Astrocyte (in vitro differentiated cells and primary cell): ENCODE results near the gene INTS12. TPM values are rescaled to one million over a fixed set of nuclear protein-coding genes. Genes with fewer than 3 reads are reported as not detected.

ENCODE experiments used
- DNase-seq: peaks from one replicate; pipeline ENCODE4 v3.0.0-alpha.2; 2010; ENCODE audit warnings: low read depth
- FAIRE-seq: peaks from 2 replicates; lab custom pipeline; 2011; peaks lifted over from hg19 to GRCh38; lab: Jason Lieb, UNC
- H2AFZ ChIP-seq: 2 replicates; pipeline ENCODE4 v1.6.0; 2012; ENCODE audit warnings: low read depth, low read length, inconsistent platforms
- H3K27ac ChIP-seq: 2 replicates; pipeline ENCODE4 v1.5.1; 2011; ENCODE audit warnings: low read depth, low read length, inconsistent platforms
- H3K27me3 ChIP-seq: 2 replicates; pipeline ENCODE4 v1.6.0; 2011; ENCODE audit warnings: low read length, inconsistent platforms; ENCODE audit not compliant: insufficient read depth
- H3K36me3 ChIP-seq: 2 replicates; pipeline ENCODE4 v1.5.1; 2011; ENCODE audit warnings: low read length, inconsistent platforms; ENCODE audit not compliant: insufficient read depth
- H3K4me1 ChIP-seq: 2 replicates; pipeline ENCODE4 v1.5.1; 2011; ENCODE audit warnings: low read length, inconsistent platforms; ENCODE audit not compliant: insufficient read depth
- H3K4me2 ChIP-seq: 2 replicates; pipeline ENCODE4 v1.6.0; 2012; ENCODE audit warnings: low read length, inconsistent platforms
- H3K4me3 ChIP-seq: 2 replicates; pipeline ENCODE4 v1.5.1; 2011; ENCODE audit warnings: low read depth, mild to moderate bottlenecking, low read length, inconsistent platforms; ENCODE audit not compliant: insufficient read depth
- H3K79me2 ChIP-seq: 2 replicates; pipeline ENCODE4 v1.6.0; 2012; ENCODE audit warnings: mild to moderate bottlenecking, low read length, inconsistent platforms; ENCODE audit not compliant: insufficient read depth
- H3K9ac ChIP-seq: 2 replicates; pipeline ENCODE4 v1.6.0; 2012; ENCODE audit warnings: mild to moderate bottlenecking, low read length, inconsistent platforms
- H3K9me3 ChIP-seq: 2 replicates; pipeline ENCODE4 v1.5.1; 2012; ENCODE audit warnings: low read depth, mild to moderate bottlenecking, low read length, inconsistent platforms; ENCODE audit not compliant: insufficient read depth
- H4K20me1 ChIP-seq: 2 replicates; pipeline ENCODE4 v1.6.0; 2012; ENCODE audit warnings: low read length, inconsistent platforms; ENCODE audit not compliant: insufficient read depth
- H3K27ac Mint-ChIP-seq: one replicate; pipeline ENCODE4 v1.8.0; 2021; ENCODE audit warnings: mild to moderate bottlenecking, mixed read lengths; ENCODE audit not compliant: unreplicated experiment
- H3K27me3 Mint-ChIP-seq: one replicate; pipeline ENCODE4 v1.8.0; 2021; ENCODE audit warnings: low read depth, mixed read lengths; ENCODE audit not compliant: unreplicated experiment
- H3K36me3 Mint-ChIP-seq: one replicate; pipeline ENCODE4 v1.8.0; 2021; ENCODE audit warnings: low read depth, mixed read lengths; ENCODE audit not compliant: unreplicated experiment
- H3K4me1 Mint-ChIP-seq: one replicate; pipeline ENCODE4 v1.8.0; 2021; ENCODE audit warnings: low read depth, mixed read lengths; ENCODE audit not compliant: unreplicated experiment
- H3K4me3 Mint-ChIP-seq: one replicate; pipeline ENCODE4 v1.8.0; 2021; ENCODE audit warnings: mild to moderate bottlenecking, moderate library complexity, mixed read lengths; ENCODE audit not compliant: unreplicated experiment
- H3K9me3 Mint-ChIP-seq: one replicate; pipeline ENCODE4 v1.8.0; 2021; ENCODE audit warnings: mild to moderate bottlenecking, mixed read lengths; ENCODE audit not compliant: unreplicated experiment
- EZH2 ChIP-seq: IDR thresholded peaks from 2 replicates; pipeline ENCODE4 v1.6.1; 2012; ENCODE audit warnings: mild to moderate bottlenecking, low read length, inconsistent platforms; ENCODE audit not compliant: insufficient read depth
- total RNA-seq: library from RNA; stranded (reverse); gene quantifications from 2 replicates; pipeline ENCODE4 v1.2.1, GENCODE V29; 2021
- TF ChIP-seq, protein P1 (sequence below): IDR thresholded peaks from 2 replicates; pipeline ENCODE4 v1.5.1; 2011; ENCODE audit warnings: low read depth, mild to moderate bottlenecking, inconsistent platforms, low read length, moderate library complexity; ENCODE audit not compliant: insufficient read depth

Gene INTS12
- total RNA-seq, 1 donor from 2014 or later, result 21.9 TPM

DNA sequence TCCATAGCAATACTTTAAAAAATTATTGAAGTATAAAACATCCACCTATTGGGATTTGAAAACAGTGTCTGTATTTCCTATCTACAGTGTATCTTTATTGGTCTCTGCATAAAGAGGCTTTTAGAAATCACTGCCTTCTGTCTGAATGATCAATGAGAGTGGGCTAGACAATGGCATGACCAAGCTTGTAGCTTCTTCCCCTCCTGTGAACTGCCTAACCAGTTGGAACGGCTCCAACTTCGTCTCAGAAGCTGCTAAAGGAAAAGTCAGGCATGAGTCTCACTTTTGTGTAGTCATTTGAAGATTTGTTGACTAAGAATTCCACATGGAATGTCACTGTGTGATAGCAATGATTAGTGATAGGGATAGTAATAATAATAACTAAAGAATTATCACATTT lies 64.2 kb downstream of the INTS12 start:
- Mint-ChIP-seq H3K36me3 (no peaks in the 10 kb centered on the region), H3K27me3 (no peaks in the 10 kb centered on the region), H3K9me3 (no peaks in the 10 kb centered on the region), H3K4me1 (peaks cover 3% of the 10 kb centered on the region), H3K4me3 (no peak overlapping the region), H3K27ac (no peak overlapping the region)
- no peak overlapping the region for H2AFZ ChIP-seq
- no peak for TF ChIP-seq EZH2
- TF ChIP-seq, protein P1, sequence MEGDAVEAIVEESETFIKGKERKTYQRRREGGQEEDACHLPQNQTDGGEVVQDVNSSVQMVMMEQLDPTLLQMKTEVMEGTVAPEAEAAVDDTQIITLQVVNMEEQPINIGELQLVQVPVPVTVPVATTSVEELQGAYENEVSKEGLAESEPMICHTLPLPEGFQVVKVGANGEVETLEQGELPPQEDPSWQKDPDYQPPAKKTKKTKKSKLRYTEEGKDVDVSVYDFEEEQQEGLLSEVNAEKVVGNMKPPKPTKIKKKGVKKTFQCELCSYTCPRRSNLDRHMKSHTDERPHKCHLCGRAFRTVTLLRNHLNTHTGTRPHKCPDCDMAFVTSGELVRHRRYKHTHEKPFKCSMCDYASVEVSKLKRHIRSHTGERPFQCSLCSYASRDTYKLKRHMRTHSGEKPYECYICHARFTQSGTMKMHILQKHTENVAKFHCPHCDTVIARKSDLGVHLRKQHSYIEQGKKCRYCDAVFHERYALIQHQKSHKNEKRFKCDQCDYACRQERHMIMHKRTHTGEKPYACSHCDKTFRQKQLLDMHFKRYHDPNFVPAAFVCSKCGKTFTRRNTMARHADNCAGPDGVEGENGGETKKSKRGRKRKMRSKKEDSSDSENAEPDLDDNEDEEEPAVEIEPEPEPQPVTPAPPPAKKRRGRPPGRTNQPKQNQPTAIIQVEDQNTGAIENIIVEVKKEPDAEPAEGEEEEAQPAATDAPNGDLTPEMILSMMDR, result no peak
- no peak overlapping the region for H3K4me3 ChIP-seq
- no peak overlapping the region for H3K9ac ChIP-seq
- H3K9me3 ChIP-seq, result no peaks in the 10 kb centered on the region
- H3K4me2 ChIP-seq, result no peak overlapping the region
- no peaks in the 10 kb centered on the region for H3K79me2 ChIP-seq
- H3K27me3 ChIP-seq, result no peaks in the 10 kb centered on the region
- no peaks in the 10 kb centered on the region for H3K36me3 ChIP-seq
- FAIRE-seq, result no peak
- H4K20me1 ChIP-seq, result no peaks in the 10 kb centered on the region
- H3K4me1 ChIP-seq, result no peaks in the 10 kb centered on the region
- H3K27ac ChIP-seq, result no peak overlapping the region
- no peak for DNase-seq

DNA sequence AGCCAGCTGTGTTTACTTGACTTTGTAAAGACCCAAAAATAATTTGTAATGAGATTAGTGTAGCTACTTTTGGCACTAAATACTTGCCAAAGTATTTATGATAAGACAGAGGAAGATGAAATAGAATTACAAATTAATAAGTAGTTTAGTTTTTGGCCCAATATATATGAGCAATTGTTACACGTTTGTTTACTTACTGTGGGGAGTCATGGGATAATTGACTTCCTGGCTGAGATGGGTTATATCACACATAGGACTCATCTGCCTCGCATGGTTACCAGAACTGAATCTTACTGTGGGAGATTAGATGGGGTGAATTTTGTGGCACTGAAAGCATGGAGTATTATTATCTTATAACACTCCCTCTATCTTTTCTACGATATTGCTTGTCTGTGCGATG lies 66.6 kb downstream of the INTS12 start:
- H3K4me1 Mint-ChIP-seq, result peaks cover 11% of the 10 kb centered on the region
- Histone ChIP-seq H4K20me1 (no peaks in the 10 kb centered on the region), H2AFZ (no peak overlapping the region), H3K36me3 (no peaks in the 10 kb centered on the region), H3K9ac (no peak overlapping the region), H3K79me2 (no peaks in the 10 kb centered on the region), H3K9me3 (no peaks in the 10 kb centered on the region), H3K27me3 (no peaks in the 10 kb centered on the region), H3K4me3 (no peak overlapping the region), H3K27ac (no peak overlapping the region), H3K4me1 (peaks cover 3% of the 10 kb centered on the region), H3K4me2 (no peak overlapping the region)
- H3K9me3 Mint-ChIP-seq, result no peaks in the 10 kb centered on the region
- no peak overlapping the region for H3K27ac Mint-ChIP-seq
- DNase-seq (no peak), FAIRE-seq (no peak)
- H3K27me3 Mint-ChIP-seq, result no peaks in the 10 kb centered on the region
- no peak overlapping the region for H3K4me3 Mint-ChIP-seq
- H3K36me3 Mint-ChIP-seq, result no peaks in the 10 kb centered on the region
- TF ChIP-seq, protein P1, result no peak
- no peak for TF ChIP-seq EZH2

DNA sequence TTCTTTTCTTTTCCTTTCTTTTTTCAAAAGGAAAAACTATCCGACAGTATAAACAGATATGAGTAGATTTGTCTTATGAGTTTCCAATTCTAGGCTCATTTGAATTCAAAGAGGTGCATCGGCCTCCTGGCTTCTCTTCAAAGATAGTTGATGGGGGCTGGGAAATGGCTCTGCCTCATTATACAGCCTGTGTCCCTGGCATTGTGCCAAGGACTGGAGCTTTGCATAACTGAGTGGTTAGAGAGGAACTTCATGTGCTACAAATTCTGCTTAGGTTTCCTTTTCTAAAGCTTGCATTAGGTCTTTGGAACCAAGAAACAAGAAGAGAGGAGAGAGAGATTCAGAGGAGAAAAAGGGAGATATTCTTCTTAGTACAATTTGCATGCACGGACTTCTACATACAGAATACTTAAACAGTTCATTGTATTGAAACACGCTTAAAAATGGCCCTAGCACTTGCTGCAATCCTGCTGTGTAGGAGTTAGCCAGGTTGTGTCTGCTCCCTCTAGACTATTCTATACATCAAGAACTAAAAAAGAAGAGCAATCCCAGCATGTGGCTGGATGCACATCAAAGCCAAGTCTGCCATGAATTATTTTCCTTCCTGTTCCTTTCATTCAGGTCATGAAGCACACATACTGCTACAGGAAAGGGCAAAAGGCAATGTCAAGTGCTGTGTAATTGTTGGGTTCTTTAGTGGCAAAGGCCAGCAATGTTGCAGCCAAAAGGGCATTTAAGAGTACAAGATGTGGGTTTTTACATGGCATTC lies 70.9 kb downstream of the INTS12 start:
- DNase-seq, result peak; percentile 15
- Histone ChIP-seq H3K27me3 (no peaks in the 10 kb centered on the region), H3K4me1 (peaks cover 3% of the 10 kb centered on the region), H3K4me3 (no peak overlapping the region), H3K9me3 (no peaks in the 10 kb centered on the region), H3K79me2 (no peaks in the 10 kb centered on the region), H3K36me3 (no peaks in the 10 kb centered on the region), H3K27ac (no peak overlapping the region), H3K9ac (no peak overlapping the region), H2AFZ (no peak overlapping the region), H3K4me2 (no peak overlapping the region), H4K20me1 (no peaks in the 10 kb centered on the region)
- Mint-ChIP-seq H3K36me3 (no peaks in the 10 kb centered on the region), H3K4me3 (no peak overlapping the region), H3K4me1 (peaks cover 8% of the 10 kb centered on the region), H3K27me3 (no peaks in the 10 kb centered on the region), H3K9me3 (no peaks in the 10 kb centered on the region), H3K27ac (no peak overlapping the region)
- FAIRE-seq, result no peak
- no peak for TF ChIP-seq EZH2
- TF ChIP-seq, protein P1, result no peak
